ENCODE data around the gene UGT1A8. TPM values are rescaled to one million over a fixed set of nuclear protein-coding genes. Genes with fewer than 3 reads are reported as not detected.

Gene UGT1A8
- total RNA-seq, 2 experiments from 2014 or later, result not detected

GRCh38 chr2:233689501-233689900 is 72.1 kb downstream of the UGT1A8 start:
- DNase-seq, result no peak
- ChIA-PET CTCF (no interaction called here), POLR2A (no interaction called here)
- Histone ChIP-seq H3K27me3 (ENCODE audit: control insufficient read depth in 1 of 2, insufficient read depth in 2 of 2, low read length in 2 of 2) (peaks cover 2 to 7% of the 10 kb centered on the region in 2 experiments), H3K9me3 (ENCODE audit: control insufficient read depth in 1 of 2, insufficient read depth in 1 of 2, low read length in 2 of 2) (peaks cover 0 to 4% of the 10 kb centered on the region in 2 experiments), H3K36me3 (ENCODE audit: insufficient read depth, low read length) (no peaks in the 10 kb centered on the region), H3K4me1 (ENCODE audit: insufficient read depth, low read length) (no peaks in the 10 kb centered on the region), H3K27ac (ENCODE audit: low read depth in 1 of 2, low read length in 2 of 2) (no peak overlapping the region), H3K4me3 (ENCODE audit: low read length) (no peak overlapping the region)
- intact Hi-C loops (cut with DNase I, micrococcal nuclease), result no loop called here
- TF ChIP-seq CTCF (IDR thresholded peaks at IDR 0.05), result no peak
- Mint-ChIP-seq H3K4me1 (ENCODE audit: low read depth) (no peaks in the 10 kb centered on the region), H3K4me3 (no peak overlapping the region), H3K27ac (no peak overlapping the region), H3K9me3 (no peaks in the 10 kb centered on the region), H3K27me3 (peaks cover 11% of the 10 kb centered on the region), H3K36me3 (ENCODE audit: low read depth) (no peaks in the 10 kb centered on the region)
- ATAC-seq (ENCODE audit: poor library complexity), result no peak

- Mint-ChIP-seq H3K4me3 (no peak overlapping the region), H3K27ac (no peak overlapping the region), H3K27me3 (peaks cover 11% of the 10 kb centered on the region), H3K4me1 (ENCODE audit: low read depth) (no peaks in the 10 kb centered on the region), H3K36me3 (ENCODE audit: low read depth) (no peaks in the 10 kb centered on the region), H3K9me3 (no peaks in the 10 kb centered on the region)
- Histone ChIP-seq H3K4me3 (ENCODE audit: low read length) (no peak overlapping the region), H3K4me1 (ENCODE audit: insufficient read depth, low read length) (no peaks in the 10 kb centered on the region), H3K9me3 (ENCODE audit: control insufficient read depth in 1 of 2, insufficient read depth in 1 of 2, low read length in 2 of 2) (peaks cover 0 to 4% of the 10 kb centered on the region in 2 experiments), H3K27me3 (ENCODE audit: control insufficient read depth in 1 of 2, insufficient read depth in 2 of 2, low read length in 2 of 2) (peaks cover 2 to 7% of the 10 kb centered on the region in 2 experiments), H3K27ac (ENCODE audit: low read depth in 1 of 2, low read length in 2 of 2) (no peak overlapping the region), H3K36me3 (ENCODE audit: insufficient read depth, low read length) (no peaks in the 10 kb centered on the region)
- ChIA-PET CTCF (no interaction called here), POLR2A (no interaction called here)
- no peak for DNase-seq
- intact Hi-C loops (cut with DNase I, micrococcal nuclease), result no loop called here
- no peak for ATAC-seq (ENCODE audit: poor library complexity)
- TF ChIP-seq CTCF (IDR thresholded peaks at IDR 0.05), result no peak
Measured at GRCh38 chr2:233690444-233690843, 73.0 kb downstream of the UGT1A8 start.

- H3K4me3 Mint-ChIP-seq, result no peak overlapping the region
- peaks cover 6% of the 10 kb centered on the region for H3K27me3 Mint-ChIP-seq
- POLR2A ChIA-PET, result no interaction called here
- Histone ChIP-seq H3K36me3 (ENCODE audit: insufficient read depth, low read length) (no peaks in the 10 kb centered on the region), H3K27me3 (ENCODE audit: control insufficient read depth in 1 of 2, insufficient read depth in 2 of 2, low read length in 2 of 2) (peaks cover 2 to 7% of the 10 kb centered on the region in 2 experiments), H3K4me1 (ENCODE audit: insufficient read depth, low read length) (no peaks in the 10 kb centered on the region), H3K27ac (ENCODE audit: low read depth in 1 of 2, low read length in 2 of 2) (no peak overlapping the region), H3K9me3 (ENCODE audit: control insufficient read depth in 1 of 2, insufficient read depth in 1 of 2, low read length in 2 of 2) (peaks cover 0 to 4% of the 10 kb centered on the region in 2 experiments), H3K4me3 (ENCODE audit: low read length) (no peak overlapping the region)
- no peak overlapping the region for H3K27ac Mint-ChIP-seq
- intact Hi-C loops (cut with DNase I, micrococcal nuclease), result no loop called here
- H3K36me3 Mint-ChIP-seq (ENCODE audit: low read depth), result no peaks in the 10 kb centered on the region
- DNase-seq (no peak), ATAC-seq (ENCODE audit: poor library complexity) (no peak)
- no peaks in the 10 kb centered on the region for H3K4me1 Mint-ChIP-seq (ENCODE audit: low read depth)
- no peaks in the 10 kb centered on the region for H3K9me3 Mint-ChIP-seq
- CTCF ChIA-PET, result no interaction called here
- no peak for TF ChIP-seq CTCF (IDR thresholded peaks at IDR 0.05)
Measured at GRCh38 chr2:233691443-233692433, 74.3 kb downstream of the UGT1A8 start.
